Spleen (tissue), 11 donors: ENCODE data around the gene CDKN1C. TPM values are rescaled to one million over a fixed set of nuclear protein-coding genes. Genes with fewer than 3 reads are reported as not detected.

Experiments
- DNase-seq: peaks from one replicate; pipeline ENCODE4 v3.0.0-alpha.2; 2020
- H3K27ac ChIP-seq, 8 donors: fragments of 200-600 bp; sonication (generic) in 7 of 8; 1 replicate in 4 of 8; 2 replicates in 4 of 8; pipeline versions ENCODE4 v1.5.0 to v1.8.0; 2016 to 2021; ENCODE audit warnings: inconsistent platforms in 4 of 8, mild to moderate bottlenecking in 4 of 8, moderate library complexity in 1 of 8
- H3K27me3 ChIP-seq, 7 donors: fragments of 200-600 bp; sonication (generic) in 6 of 7; replicated peaks in 1 of 7; 1 replicate in 4 of 7; 2 replicates in 3 of 7; pipeline versions ENCODE4 v1.5.0 to v1.8.0; 2016 to 2021; ENCODE audit warnings: inconsistent platforms in 3 of 7, mild to moderate bottlenecking in 1 of 7
- H3K36me3 ChIP-seq, 6 donors: fragments of 200-600 bp; sonication (generic) in 5 of 6; 1 replicate in 4 of 6; 2 replicates in 2 of 6; pipeline versions ENCODE4 v1.5.0 to v1.8.0; 2016 to 2021; ENCODE audit warnings: inconsistent platforms in 2 of 6
- H3K4me1 ChIP-seq, 6 donors: fragments of 200-600 bp; sonication (generic) in 5 of 6; 1 replicate in 3 of 6; 2 replicates in 3 of 6; pipeline versions ENCODE4 v1.5.0 to v1.8.0; 2016 to 2021; ENCODE audit warnings: inconsistent platforms in 3 of 6
- H3K4me3 ChIP-seq, 8 donors: fragments of 200-600 bp; sonication (generic) in 7 of 8; 1 replicate in 4 of 8; 2 replicates in 4 of 8; pipeline versions ENCODE4 v1.5.0 to v1.8.0; 2016 to 2021; ENCODE audit warnings: inconsistent platforms in 4 of 8, mild to moderate bottlenecking in 4 of 8, moderate library complexity in 2 of 8
- H3K9me3 ChIP-seq, 8 donors: fragments of 200-600 bp; sonication (generic) in 7 of 8; 1 replicate in 4 of 8; 2 replicates in 4 of 8; pipeline versions ENCODE4 v1.5.0 to v1.8.0; 2016 to 2021; ENCODE audit warnings: inconsistent platforms in 4 of 8
- CTCF ChIP-seq, 11 experiments: fragments of 200-600 bp in 7 of 11; fragments of 450-650 bp in 4 of 11; sonication (generic) in 4 of 11; IDR thresholded peaks in 8 of 11; conservative IDR thresholded peaks in 3 of 11; 1 replicate in 7 of 11; 2 replicates in 4 of 11; pipeline versions ENCODE4 v1.4.0 to v1.8.0; 2016 to 2021; ENCODE audit warnings: antibody characterized with exemption in 11 of 11, inconsistent platforms in 4 of 11, mild to moderate bottlenecking in 1 of 11
- POLR2A ChIP-seq, 3 donors: fragments of 450-650 bp; IDR thresholded peaks; one replicate each; pipeline ENCODE4 v1.5.1; 2017; ENCODE audit warnings: antibody characterized with exemption in 3 of 3, mild to moderate bottlenecking in 1 of 3
- POLR2AphosphoS5 ChIP-seq, 3 donors: sonication (generic); formaldehyde crosslinking; IDR thresholded peaks; one replicate each; pipeline ENCODE4 v1.5.1; 2017; ENCODE audit warnings: antibody characterized with exemption in 3 of 3
- WGBS, 5 donors: extraction: QIAGEN DNeasy Blood & Tissue Kit in 3 of 5; methylation state at CpG; one replicate each; pipeline versions ENCODE4 v1.1.5 to v1.1.7; 2013 to 2018; 5-methylcytosine and 5-hydroxymethylcytosine counted together
- intact Hi-C: fragments of 100-400 bp; cut with DNase I; formaldehyde crosslinking; loops from one replicate; pipeline ENCODE4 v1.15.0; 2023; ENCODE audit warnings: low total_unique reads
- polyA plus RNA-seq, 3 donors: library from polyadenylated mRNA; stranded (reverse); fragments of 200-250 nt; gene quantifications; one replicate each; pipeline ENCODE4 v1.2.1, GENCODE V29; 2013
- total RNA-seq, 7 donors: library from RNA; depleted of rRNA in 3 of 7; stranded (reverse); fragments of >200 nt in 3 of 7; fragmentation: NEBNext Ultra II Directional in 4 of 7; extraction: Animal tissue kit (Norgen Biotek cat#: 25700) in 4 of 7; gene quantifications; one replicate each; pipeline versions ENCODE4 v1.1.0 to v1.2.1, GENCODE V29; 2016 to 2021
- donor health status: healthy with polysubstance abuse.
- donor health status: DM: no; HTN: no; CAD: no; lungs with moderate emphysema.
- donor health status: DM: no; HTN: no; CAD: no.
- donor health status: Bipolar disorder and iron deficiency.
- donor health status: healthy.
- donor health status: DM: no; HTN: no; CAD: no.
- donor health status: DM: yes; HTN: yes; CAD: no.

Gene CDKN1C
- total and polyA plus RNA-seq, 10 donors, result 5.4 to 40.4 (median 14.2) TPM

GRCh38 chr11:2892215-2892966, 6.8 kb upstream of the CDKN1C start:
- peaks cover 10 to 51% (median 35%) of the 10 kb centered on the region in 6 donors for H3K4me1 ChIP-seq
- intact Hi-C loops, result no loop called here
- TF ChIP-seq POLR2A (IDR thresholded peaks at IDR 0.05) (no peak), POLR2AphosphoS5 (IDR thresholded peaks at IDR 0.05) (peak; percentile 51 to 77 (median 66)), CTCF (IDR thresholded peaks at IDR 0.05 in 8 of 11, conservative IDR thresholded peaks at IDR 0.05 in 3 of 11) (peak; percentile 83 to 96 (median 93))
- WGBS, 5 donors, result 0 to 1% (median 1%) methylated on average over 30 to 34 of the region's 34 CpGs
- peak; percentile 90 for DNase-seq
- H3K9me3 ChIP-seq, result no peaks in the 10 kb centered on the region
- H3K27me3 ChIP-seq, result no peaks in the 10 kb centered on the region
- H3K4me3 ChIP-seq, result peak overlapping the region; percentile 34 to 73 (median 42)
- H3K27ac ChIP-seq, result peak overlapping the region; percentile 67 to 89 (median 74)
- no peaks in the 10 kb centered on the region for H3K36me3 ChIP-seq

- WGBS, 5 donors, result 36 to 50% (median 43%) methylated on average over 13 to 17 of the region's 17 CpGs
- H3K4me1 ChIP-seq, result peaks cover 10 to 56% (median 39%) of the 10 kb centered on the region in 6 donors
- peaks cover 0 to 2% (median 0%) of the 10 kb centered on the region in 7 donors for H3K27me3 ChIP-seq
- no peak for DNase-seq
- H3K4me3 ChIP-seq, result peak overlapping the region; percentile 34 to 73 (median 42)
- H3K36me3 ChIP-seq, result no peaks in the 10 kb centered on the region
- peak overlapping the region; percentile 67 to 89 (median 74) for H3K27ac ChIP-seq
- intact Hi-C loops, result loop anchor here (2.0 kb wide), 1 partner anchor 463 kb away; no protein-coding TSS in a partner anchor
- no peaks in the 10 kb centered on the region for H3K9me3 ChIP-seq
- TF ChIP-seq POLR2AphosphoS5 (IDR thresholded peaks at IDR 0.05) (no peak), POLR2A (IDR thresholded peaks at IDR 0.05) (no peak), CTCF (IDR thresholded peaks at IDR 0.05 in 8 of 11, conservative IDR thresholded peaks at IDR 0.05 in 3 of 11) (no peak)
Observed at GRCh38 chr11:2891326-2892214, 6.0 kb upstream of the CDKN1C start.

- Histone ChIP-seq H3K4me1 (peaks cover 14 to 61% (median 44%) of the 10 kb centered on the region in 6 donors), H3K27ac (peak overlapping the region in 3 of 8 donors; percentile 70 to 89 (median 84))
- no peak for DNase-seq
Observed at GRCh38 chr11:2890466-2891294, 5.1 kb upstream of the CDKN1C start.

More at GRCh38 chr11:2890466-2891294, 5.1 kb upstream of the CDKN1C start:
- no peaks in the 10 kb centered on the region for H3K36me3 ChIP-seq
- TF ChIP-seq POLR2A (IDR thresholded peaks at IDR 0.05) (no peak), POLR2AphosphoS5 (IDR thresholded peaks at IDR 0.05) (peak in 2 of 3 donors; percentile 51 to 64)
- no peak overlapping the region for H3K4me3 ChIP-seq
- peaks cover 0 to 8% (median 0%) of the 10 kb centered on the region in 7 donors for H3K27me3 ChIP-seq
- H3K9me3 ChIP-seq, result no peaks in the 10 kb centered on the region
- intact Hi-C loops, result loop anchor here (2.0 kb wide), 1 partner anchor 462 kb away; no protein-coding TSS in a partner anchor
- WGBS, 5 donors, result 73 to 80% (median 78%) methylated on average over 8 to 28 of the region's 28 CpGs
